ENCODE results near the gene PAM.
"Not testable (repeated sequence)": the region's sequence is repeated elsewhere in the genome, so short reads cannot be mapped to it uniquely, and the experiment has no call there.

- TF ChIP-seq POLR2A (IDR thresholded peaks at IDR 0.05; ENCODE audit: low read depth, low read length); POLR2AphosphoS5 (IDR thresholded peaks at IDR 0.05; ENCODE audit: low read depth, low read length); PAX5 (IDR thresholded peaks at IDR 0.05; ENCODE audit: insufficient read depth, low read length, severe bottlenecking); TAF1 (IDR thresholded peaks at IDR 0.05; ENCODE audit: low read depth, low read length); SPI1 (IDR thresholded peaks at IDR 0.05; ENCODE audit: low read depth, low read length): not testable (repeated sequence)
These were observed 152.0 kb downstream of the PAM start for GRCh38 chr5:102907099-102907498.

Measured in GM12891 (cell line).